ENCODE results near the gene MXRA7.
A peak's percentile ranks its signal among the peaks of the same experiment; 100 is the strongest.
"Not testable (repeated sequence)": the region's sequence is repeated elsewhere in the genome, so short reads cannot be mapped to it uniquely, and the experiment has no call there.

Gene MXRA7

GRCh38 chr17:76735006-76735405, 24.2 kb upstream of the MXRA7 start:
- DNase-seq: no peak

GRCh38 chr17:76734080-76734840, 23.5 kb upstream of the MXRA7 start:
- no peak for DNase-seq

GRCh38 chr17:76733618-76733957, 22.8 kb upstream of the MXRA7 start:
- DNase-seq: no peak

GRCh38 chr17:76732734-76733617, 22.2 kb upstream of the MXRA7 start:
- no peak for DNase-seq

GRCh38 chr17:76731800-76732733, 21.3 kb upstream of the MXRA7 start:
- not testable (repeated sequence) for DNase-seq

GRCh38 chr17:76727745-76728456, 17.1 kb upstream of the MXRA7 start:
- no peak for DNase-seq

- peak; percentile 89 for DNase-seq
Measured at GRCh38 chr17:76726776-76727718, 16.3 kb upstream of the MXRA7 start, which contains the start of gene METTL23. TSS of gene METTL23 (plus strand) at chr17:76726839. CDS start at chr17:76729711, 2,872 bp downstream.

GRCh38 chr17:76726231-76726775, 15.5 kb upstream of the MXRA7 start, which contains the start of gene JMJD6:
TSS of gene JMJD6 (minus strand) at chr17:76726606. CDS start at chr17:76726475, 131 bp downstream.
- peak; percentile 95 for DNase-seq

- DNase-seq: peak; percentile 67
Measured at GRCh38 chr17:76725580-76726230, 14.9 kb upstream of the MXRA7 start.

GRCh38 chr17:76723812-76724211, 13.0 kb upstream of the MXRA7 start:
- no peak for DNase-seq

GRCh38 chr17:76722977-76723376, 12.2 kb upstream of the MXRA7 start:
- not testable (repeated sequence) for DNase-seq

GRCh38 chr17:76722279-76722678, 11.5 kb upstream of the MXRA7 start:
- no peak for DNase-seq

GRCh38 chr17:76721463-76721862, 10.7 kb upstream of the MXRA7 start:
- DNase-seq: no peak

GRCh38 chr17:76720941-76721340, 10.2 kb upstream of the MXRA7 start:
- no peak for DNase-seq

- DNase-seq: no peak
Measured at GRCh38 chr17:76720211-76720610, 9.4 kb upstream of the MXRA7 start.

GRCh38 chr17:76718516-76718915, 7.8 kb upstream of the MXRA7 start:
- no peak for DNase-seq

- DNase-seq: no peak
Measured at GRCh38 chr17:76716839-76717215, 6.1 kb upstream of the MXRA7 start.

GRCh38 chr17:76716146-76716838, 5.5 kb upstream of the MXRA7 start:
- no peak for DNase-seq

GRCh38 chr17:76715496-76715830, 4.7 kb upstream of the MXRA7 start:
- no peak for DNase-seq

Measured in eye (tissue), 1 donor.